SK-N-SH (cell line): ENCODE data around the gene SEPSECS. TPM values are rescaled to one million over a fixed set of nuclear protein-coding genes. Genes with fewer than 3 reads are reported as not detected.

Source experiments
- CTCF ChIA-PET: fragments of 300-600, 350-600 bp; formaldehyde crosslinking; extraction: SDS; loops from one replicate; lab custom pipeline; 2021; lab: Yijun Ruan, JAX
- POLR2A ChIA-PET: fragments of 350-600 bp; sonication (Branson Sonifier 250); formaldehyde crosslinking; extraction: SDS; loops from one replicate; lab custom pipeline; 2020; ENCODE audit warnings: antibody characterized with exemption, inconsistent platforms; lab: Yijun Ruan, JAX
- DNase-seq: peaks from one replicate; pipeline ENCODE4 v3.0.0; 2012
- H2AFZ ChIP-seq: fragments of 200-600 bp; sonication (generic); 2 replicates; pipeline ENCODE4 v1.8.1; 2016; ENCODE audit warnings: antibody characterized with exemption, mild to moderate bottlenecking, low read depth
- H3F3A ChIP-seq: fragments of 200-600 bp; sonication (generic); replicated peaks from 2 replicates; pipeline ENCODE3; 2016; ENCODE audit warnings: antibody characterized with exemption, mild to moderate bottlenecking; ENCODE audit not compliant: insufficient read depth
- H3K27ac ChIP-seq, 2 experiments: fragments of 200-500 bp in 1 of 2; fragments of 200-600 bp in 1 of 2; sonication (Bioruptor generic) in 1 of 2; sonication (generic), shearing (Covaris generic) in 1 of 2; 2 replicates each; pipeline versions ENCODE4 v1.5.1 to v1.6.1; 2014 to 2016; ENCODE audit warnings: low read depth in 2 of 2, inconsistent platforms in 1 of 2, low read length in 1 of 2, mild to moderate bottlenecking in 1 of 2, mixed read lengths in 1 of 2
- H3K27me3 ChIP-seq: fragments of 200-600 bp; sonication (generic), shearing (Covaris generic); 2 replicates; pipeline ENCODE4 v1.6.1; 2016; ENCODE audit warnings: mixed run types; ENCODE audit not compliant: insufficient read depth
- H3K36me3 ChIP-seq, 2 experiments: fragments of 200-500 bp in 1 of 2; fragments of 200-600 bp in 1 of 2; sonication (Bioruptor generic) in 1 of 2; sonication (generic) in 1 of 2; replicated peaks in 1 of 2; 2 replicates each; pipeline versions ENCODE3 to v1.5.1; 2014 to 2016; ENCODE audit warnings: low read length in 1 of 2, mild to moderate bottlenecking in 1 of 2; ENCODE audit not compliant: insufficient read depth in 2 of 2, control insufficient read depth in 1 of 2
- H3K4me1 ChIP-seq, 2 experiments: fragments of 200-500 bp in 1 of 2; fragments of 200-600 bp in 1 of 2; sonication (Bioruptor generic) in 1 of 2; sonication (generic), shearing (Covaris generic) in 1 of 2; 2 replicates each; pipeline versions ENCODE4 v1.5.1 to v1.6.1; 2014 to 2016; ENCODE audit warnings: low read depth in 1 of 2, low read length in 1 of 2, mixed run types in 1 of 2; ENCODE audit not compliant: insufficient read depth in 2 of 2, control insufficient read depth in 1 of 2
- H3K4me2 ChIP-seq: fragments of 200-600 bp; sonication (generic), shearing (Covaris generic); 2 replicates; pipeline ENCODE4 v1.6.1; 2017; ENCODE audit warnings: mixed run types
- H3K4me3 ChIP-seq, 2 experiments: fragments of 200-500 bp in 1 of 2; fragments of 200-600 bp in 1 of 2; sonication (Bioruptor generic) in 1 of 2; sonication (generic), shearing (Covaris generic) in 1 of 2; 2 replicates each; pipeline versions ENCODE4 v1.5.1 to v1.8.1; 2014 to 2016; ENCODE audit warnings: low read depth in 2 of 2, inconsistent platforms in 1 of 2, low read length in 1 of 2, mild to moderate bottlenecking in 1 of 2, mixed read lengths in 1 of 2, moderate library complexity in 1 of 2
- H3K79me2 ChIP-seq: fragments of 200-600 bp; sonication (generic); 2 replicates; pipeline ENCODE4 v1.8.1; 2017; ENCODE audit warnings: mild to moderate bottlenecking; ENCODE audit not compliant: insufficient read depth
- H3K9ac ChIP-seq: fragments of 200-600 bp; sonication (generic); 2 replicates; pipeline ENCODE4 v1.6.1; 2017; ENCODE audit warnings: mixed run types
- H3K9me2 ChIP-seq: fragments of 200-600 bp; sonication (generic); 2 replicates; pipeline ENCODE4 v1.6.1; 2017; ENCODE audit warnings: mixed run types
- H3K9me3 ChIP-seq: fragments of 200-600 bp; sonication (generic); 2 replicates; pipeline ENCODE4 v1.6.1; 2017; ENCODE audit warnings: mixed run types, mild to moderate bottlenecking, moderate library complexity
- H4K20me1 ChIP-seq: fragments of 200-600 bp; sonication (generic); 2 replicates; pipeline ENCODE4 v1.6.1; 2017; ENCODE audit warnings: mild to moderate bottlenecking, mixed run types; ENCODE audit not compliant: insufficient read depth
- CHD2 ChIP-seq: fragments of 150-350 bp; IDR thresholded peaks from 2 replicates; pipeline ENCODE4 v1.6.1; 2018; ENCODE audit warnings: low read length; ENCODE audit not compliant: partially characterized antibody
- EP300 ChIP-seq, 2 experiments: IDR thresholded peaks; 2 replicates each; pipeline versions ENCODE4 v1.4.0 to v1.6.1; 2012; ENCODE audit warnings: borderline replicate concordance in 1 of 2, low read depth in 1 of 2, low read length in 1 of 2
- FOXM1 ChIP-seq: IDR thresholded peaks from 2 replicates; pipeline ENCODE4 v1.4.0; 2012; ENCODE audit warnings: low read depth, mild to moderate bottlenecking
- GABPA ChIP-seq: IDR thresholded peaks from 2 replicates; pipeline ENCODE4 v1.4.0; 2012; ENCODE audit warnings: low read depth, mild to moderate bottlenecking
- MAX ChIP-seq: IDR thresholded peaks from 2 replicates; pipeline ENCODE4 v1.4.0; 2012; ENCODE audit warnings: low read depth
- MXI1 ChIP-seq: IDR thresholded peaks from 2 replicates; pipeline ENCODE4 v1.6.1; 2012; ENCODE audit warnings: mild to moderate bottlenecking, low read depth, low read length, improper control_type of control experiment
- NRF1 ChIP-seq: IDR thresholded peaks from 2 replicates; pipeline ENCODE4 v1.6.1; 2012; ENCODE audit warnings: low read depth, mild to moderate bottlenecking, low read length
- POLR2AphosphoS5 ChIP-seq: IDR thresholded peaks from 2 replicates; pipeline ENCODE4 v1.6.1; 2012; ENCODE audit warnings: low read depth, low read length
- RAD21 ChIP-seq: IDR thresholded peaks from 2 replicates; pipeline ENCODE4 v1.6.1; 2012; ENCODE audit warnings: mild to moderate bottlenecking, low read length
- RFX5 ChIP-seq: IDR thresholded peaks from 2 replicates; pipeline ENCODE4 v1.6.1; 2012; ENCODE audit warnings: mild to moderate bottlenecking, improper control_type of control experiment, low read length
- RXRA ChIP-seq: IDR thresholded peaks from 2 replicates; pipeline ENCODE4 v1.4.0; 2012; ENCODE audit warnings: low read depth, mild to moderate bottlenecking, borderline replicate concordance
- TCF12 ChIP-seq: IDR thresholded peaks from 2 replicates; pipeline ENCODE4 v1.4.0; 2012
- TEAD4 ChIP-seq: IDR thresholded peaks from 2 replicates; pipeline ENCODE4 v1.4.0; 2012; ENCODE audit warnings: mild to moderate bottlenecking, borderline replicate concordance; ENCODE audit not compliant: insufficient read depth
- USF2 ChIP-seq: fragments of 150-350 bp; IDR thresholded peaks from 2 replicates; pipeline ENCODE4 v1.6.1; 2017; ENCODE audit warnings: antibody characterized with exemption, low read length, low read depth, borderline replicate concordance
- WGBS: methylation state at CpG from one replicate; pipeline ENCODE4 v1.1.6; 2017; ENCODE audit warnings: low lambda C conversion rate; 5-methylcytosine and 5-hydroxymethylcytosine counted together
- polyA plus RNA-seq, 3 experiments: library from polyadenylated mRNA; depleted of rRNA; stranded (reverse); fragments of >200 nt; gene quantifications; 2 replicates each; pipeline ENCODE4 v1.2.3, GENCODE V29; 2012
- TF ChIP-seq, protein P1 (sequence below): IDR thresholded peaks from 2 replicates; pipeline ENCODE4 v1.6.1; 2012; ENCODE audit warnings: mild to moderate bottlenecking, low read depth, low read length, moderate library complexity

The SEPSECS gene
- polyA plus RNA-seq, 1 of the 3 experiments (the other 2 are of a cell fraction): 2.0 TPM

GRCh38 chr4:25165916-25166315 lies 5.7 kb upstream of the SEPSECS start:
- no peaks in the 10 kb centered on the region for H4K20me1 ChIP-seq
- TF ChIP-seq MAX (no peak), TCF12 (no peak), NRF1 (no peak), POLR2AphosphoS5 (no peak), RAD21 (no peak), TEAD4 (no peak), GABPA (no peak), RFX5 (no peak), RXRA (no peak), CHD2 (no peak), EP300 (IDR thresholded peaks at IDR 0.05; ENCODE audit: borderline replicate concordance in 1 of 2, low read depth in 1 of 2, low read length in 1 of 2) (no peak), USF2 (no peak), FOXM1 (no peak), MXI1 (no peak)
- TF ChIP-seq, protein P1, sequence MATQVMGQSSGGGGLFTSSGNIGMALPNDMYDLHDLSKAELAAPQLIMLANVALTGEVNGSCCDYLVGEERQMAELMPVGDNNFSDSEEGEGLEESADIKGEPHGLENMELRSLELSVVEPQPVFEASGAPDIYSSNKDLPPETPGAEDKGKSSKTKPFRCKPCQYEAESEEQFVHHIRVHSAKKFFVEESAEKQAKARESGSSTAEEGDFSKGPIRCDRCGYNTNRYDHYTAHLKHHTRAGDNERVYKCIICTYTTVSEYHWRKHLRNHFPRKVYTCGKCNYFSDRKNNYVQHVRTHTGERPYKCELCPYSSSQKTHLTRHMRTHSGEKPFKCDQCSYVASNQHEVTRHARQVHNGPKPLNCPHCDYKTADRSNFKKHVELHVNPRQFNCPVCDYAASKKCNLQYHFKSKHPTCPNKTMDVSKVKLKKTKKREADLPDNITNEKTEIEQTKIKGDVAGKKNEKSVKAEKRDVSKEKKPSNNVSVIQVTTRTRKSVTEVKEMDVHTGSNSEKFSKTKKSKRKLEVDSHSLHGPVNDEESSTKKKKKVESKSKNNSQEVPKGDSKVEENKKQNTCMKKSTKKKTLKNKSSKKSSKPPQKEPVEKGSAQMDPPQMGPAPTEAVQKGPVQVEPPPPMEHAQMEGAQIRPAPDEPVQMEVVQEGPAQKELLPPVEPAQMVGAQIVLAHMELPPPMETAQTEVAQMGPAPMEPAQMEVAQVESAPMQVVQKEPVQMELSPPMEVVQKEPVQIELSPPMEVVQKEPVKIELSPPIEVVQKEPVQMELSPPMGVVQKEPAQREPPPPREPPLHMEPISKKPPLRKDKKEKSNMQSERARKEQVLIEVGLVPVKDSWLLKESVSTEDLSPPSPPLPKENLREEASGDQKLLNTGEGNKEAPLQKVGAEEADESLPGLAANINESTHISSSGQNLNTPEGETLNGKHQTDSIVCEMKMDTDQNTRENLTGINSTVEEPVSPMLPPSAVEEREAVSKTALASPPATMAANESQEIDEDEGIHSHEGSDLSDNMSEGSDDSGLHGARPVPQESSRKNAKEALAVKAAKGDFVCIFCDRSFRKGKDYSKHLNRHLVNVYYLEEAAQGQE: no peak
- no peak overlapping the region for H3K9ac ChIP-seq
- no peaks in the 10 kb centered on the region; the same call in 1 of the 2 replicates for H3K79me2 ChIP-seq
- no peaks in the 10 kb centered on the region for H3K9me2 ChIP-seq
- peaks cover 10% of the 10 kb centered on the region for H3F3A ChIP-seq
- DNase-seq: no peak
- WGBS: 97% methylated on average over 4 of the region's 4 CpGs
- peaks cover 0 to 11% of the 10 kb centered on the region in 2 experiments; a peak in 2 of 4 replicates for H3K4me1 ChIP-seq
- no peak overlapping the region for H3K4me2 ChIP-seq
- H3K27me3 ChIP-seq: no peaks in the 10 kb centered on the region
- ChIA-PET CTCF (no interaction called here), POLR2A (no interaction called here)
- H3K27ac ChIP-seq: no peak overlapping the region
- peaks cover 0 to 12% of the 10 kb centered on the region in 2 experiments for H3K36me3 ChIP-seq
- H2AFZ ChIP-seq: no peak overlapping the region
- H3K9me3 ChIP-seq: peaks cover 6% of the 10 kb centered on the region; the same call in 1 of the 2 replicates
- H3K4me3 ChIP-seq: no peak overlapping the region
